Right kidney (tissue), 1 donor: ENCODE measurements around the gene OR2V1.
"Not testable (repeated sequence)": the region's sequence is repeated elsewhere in the genome, so short reads cannot be mapped to it uniquely, and the experiment has no call there.

Experiments
- DNase-seq: peaks from one replicate; pipeline ENCODE4 v3.0.0-alpha.2; 2016

The OR2V1 gene

GRCh38 chr5:181101930-181102674, 28.9 kb downstream of the OR2V1 start:
- not testable (repeated sequence) for DNase-seq

- DNase-seq, result not testable (repeated sequence)
Observed at GRCh38 chr5:181101030-181101641, 29.8 kb downstream of the OR2V1 start.

- peak; percentile 74 for DNase-seq
Observed at GRCh38 chr5:181100121-181100875, 30.7 kb downstream of the OR2V1 start.

GRCh38 chr5:181099602-181100086, 31.3 kb downstream of the OR2V1 start:
- DNase-seq, result no peak

GRCh38 chr5:181098762-181099601, 32.0 kb downstream of the OR2V1 start:
- DNase-seq, result peak; percentile 23

- DNase-seq, result not testable (repeated sequence)
Observed at GRCh38 chr5:181097759-181098491, 33.0 kb downstream of the OR2V1 start.

- not testable (repeated sequence) for DNase-seq
Observed at GRCh38 chr5:181097383-181097753, 33.6 kb downstream of the OR2V1 start.

- DNase-seq, result not testable (repeated sequence)
Observed at GRCh38 chr5:181096721-181097382, 34.1 kb downstream of the OR2V1 start.

- DNase-seq, result not testable (repeated sequence)
Observed at GRCh38 chr5:181095162-181095561, 35.8 kb downstream of the OR2V1 start.

GRCh38 chr5:181092428-181092827, 38.5 kb downstream of the OR2V1 start:
- no peak for DNase-seq

- no peak for DNase-seq
Observed at GRCh38 chr5:181088289-181088688, 42.7 kb downstream of the OR2V1 start.

- no peak for DNase-seq
Observed at GRCh38 chr5:181087309-181087708, 43.7 kb downstream of the OR2V1 start.

- DNase-seq, result no peak
Observed at GRCh38 chr5:181086884-181087205, 44.1 kb downstream of the OR2V1 start.

- peak; percentile 47 for DNase-seq
Observed at GRCh38 chr5:181086026-181086883, 44.7 kb downstream of the OR2V1 start.

GRCh38 chr5:181084621-181085195, 46.3 kb downstream of the OR2V1 start:
- DNase-seq, result no peak

- no peak for DNase-seq
Observed at GRCh38 chr5:181081989-181082388, 49.0 kb downstream of the OR2V1 start.

GRCh38 chr5:181076920-181077319, 54.0 kb downstream of the OR2V1 start:
- no peak for DNase-seq
